WERI-Rb-1 (cell line): ENCODE data around the gene GXYLT2.

Experiments
- DNase-seq: peaks from one replicate; pipeline ENCODE4 v3.0.0-alpha.2; 2020
- H3K27ac ChIP-seq: fragments of 250-450 bp; sonication (Bioruptor Pico); 2 replicates; pipeline ENCODE4 v1.5.1; 2020; ENCODE audit warnings: mild to moderate bottlenecking, moderate library complexity
- H3K27me3 ChIP-seq: fragments of 250-450 bp; sonication (Bioruptor Pico); 2 replicates; pipeline ENCODE4 v1.5.1; 2021; ENCODE audit warnings: mild to moderate bottlenecking, low read depth, moderate library complexity; ENCODE audit not compliant: insufficient read depth, severe bottlenecking
- H3K36me3 ChIP-seq: fragments of 250-450 bp; sonication (Bioruptor Pico); 2 replicates; pipeline ENCODE4 v1.5.1; 2020; ENCODE audit warnings: mild to moderate bottlenecking, moderate library complexity
- H3K4me3 ChIP-seq: 2 replicates; pipeline ENCODE4 v1.5.1; 2011; ENCODE audit warnings: low read depth, mild to moderate bottlenecking, control low read depth, low read length
- H3K9me3 ChIP-seq: fragments of 250-450 bp; sonication (Bioruptor Pico); 2 replicates; pipeline ENCODE4 v1.5.1; 2021; ENCODE audit warnings: mild to moderate bottlenecking, moderate library complexity; ENCODE audit not compliant: severe bottlenecking
- CTCF ChIP-seq: IDR thresholded peaks from 2 replicates; pipeline ENCODE4 v1.5.1; 2011; ENCODE audit warnings: low read depth, mild to moderate bottlenecking, control low read depth, inconsistent platforms, low read length

Gene GXYLT2

GRCh38 chr3:72904163-72904562 lies 16.3 kb downstream of the GXYLT2 start:
- TF ChIP-seq CTCF: no peak
- Histone ChIP-seq H3K27ac (no peak overlapping the region), H3K27me3 (no peaks in the 10 kb centered on the region), H3K4me3 (no peak overlapping the region), H3K36me3 (no peaks in the 10 kb centered on the region), H3K9me3 (no peaks in the 10 kb centered on the region)
- DNase-seq: no peak

- no peak for TF ChIP-seq CTCF
- Histone ChIP-seq H3K27me3 (no peaks in the 10 kb centered on the region), H3K9me3 (no peaks in the 10 kb centered on the region), H3K36me3 (no peaks in the 10 kb centered on the region; the same call in 1 of the 2 replicates), H3K4me3 (no peak overlapping the region), H3K27ac (no peak overlapping the region)
- no peak for DNase-seq
These were observed 18.3 kb downstream of the GXYLT2 start for GRCh38 chr3:72906154-72906553.

GRCh38 chr3:72907131-72907711 lies 19.4 kb downstream of the GXYLT2 start:
- Histone ChIP-seq H3K9me3 (no peaks in the 10 kb centered on the region), H3K4me3 (no peak overlapping the region), H3K27ac (no peak overlapping the region), H3K36me3 (no peaks in the 10 kb centered on the region; the same call in 1 of the 2 replicates), H3K27me3 (no peaks in the 10 kb centered on the region)
- no peak for DNase-seq
- TF ChIP-seq CTCF: no peak

- TF ChIP-seq CTCF: no peak
- DNase-seq: no peak
- no peaks in the 10 kb centered on the region for H3K27me3 ChIP-seq
- no peak overlapping the region for H3K4me3 ChIP-seq
- H3K27ac ChIP-seq: no peak overlapping the region
- no peaks in the 10 kb centered on the region for H3K9me3 ChIP-seq
- no peaks in the 10 kb centered on the region; the same call in 1 of the 2 replicates for H3K36me3 ChIP-seq
These were observed 20.1 kb downstream of the GXYLT2 start for GRCh38 chr3:72907731-72908620.

GRCh38 chr3:72909591-72909990 lies 21.7 kb downstream of the GXYLT2 start:
- no peak overlapping the region for H3K27ac ChIP-seq
- no peak overlapping the region for H3K4me3 ChIP-seq
- H3K9me3 ChIP-seq: no peaks in the 10 kb centered on the region
- DNase-seq: no peak
- H3K27me3 ChIP-seq: no peaks in the 10 kb centered on the region
- no peak for TF ChIP-seq CTCF
- no peaks in the 10 kb centered on the region; the same call in 1 of the 2 replicates for H3K36me3 ChIP-seq
